ENCODE results near the gene TWF2. TPM values are rescaled to one million over a fixed set of nuclear protein-coding genes. Genes with fewer than 3 reads are reported as not detected.

Gene TWF2
- total RNA-seq, 4 donors from 2014 or later = 45.9 to 105 (median 50.2) TPM

- TF ChIP-seq POLR2A (IDR thresholded peaks at IDR 0.05) (no peak), CTCF (IDR thresholded peaks at IDR 0.05) (no peak)
- Histone ChIP-seq H3K4me3 (no peak overlapping the region), H3K27ac (peak overlapping the region; percentile 39 to 79), H3K36me3 (no peaks in the 10 kb centered on the region), H3K4me1 (peaks cover 4 to 10% of the 10 kb centered on the region in 2 donors), H3K9me3 (no peaks in the 10 kb centered on the region), H3K27me3 (no peaks in the 10 kb centered on the region)
- intact Hi-C loops (cut with DNase I; ENCODE audit: low total_unique reads) = no loop called here
- DNase-seq = peak; percentile 84 to 93
Observed at GRCh38 chr3:52216585-52217408, 22.2 kb downstream of the TWF2 start.

- no peak for DNase-seq
- peaks cover 4 to 6% of the 10 kb centered on the region in 2 donors for H3K4me1 ChIP-seq
- no peak for TF ChIP-seq POLR2A (IDR thresholded peaks at IDR 0.05)
- TF ChIP-seq CTCF (IDR thresholded peaks at IDR 0.05) = no peak
- no peaks in the 10 kb centered on the region for H3K27me3 ChIP-seq
- intact Hi-C loops (cut with DNase I; ENCODE audit: low total_unique reads) = no loop called here
- no peaks in the 10 kb centered on the region for H3K36me3 ChIP-seq
- H3K9me3 ChIP-seq = no peaks in the 10 kb centered on the region
- H3K27ac ChIP-seq = no peak overlapping the region
- H3K4me3 ChIP-seq = no peak overlapping the region
Observed at GRCh38 chr3:52215351-52215750, 23.6 kb downstream of the TWF2 start.

- intact Hi-C loops (cut with DNase I; ENCODE audit: low total_unique reads) = no loop called here
- Histone ChIP-seq H3K27me3 (no peaks in the 10 kb centered on the region), H3K9me3 (no peaks in the 10 kb centered on the region), H3K4me1 (peaks cover 4 to 6% of the 10 kb centered on the region in 2 donors), H3K36me3 (no peaks in the 10 kb centered on the region), H3K27ac (no peak overlapping the region), H3K4me3 (no peak overlapping the region)
- DNase-seq = no peak
- no peak for TF ChIP-seq CTCF (IDR thresholded peaks at IDR 0.05)
- no peak for TF ChIP-seq POLR2A (IDR thresholded peaks at IDR 0.05)
Observed at GRCh38 chr3:52213901-52214300, 25.1 kb downstream of the TWF2 start.

GRCh38 chr3:52213005-52213404 lies 26.0 kb downstream of the TWF2 start:
- no peak for DNase-seq
- no peaks in the 10 kb centered on the region for H3K9me3 ChIP-seq
- intact Hi-C loops (cut with DNase I; ENCODE audit: low total_unique reads) = no loop called here
- no peak overlapping the region for H3K27ac ChIP-seq
- H3K36me3 ChIP-seq = no peaks in the 10 kb centered on the region
- peaks cover 4 to 6% of the 10 kb centered on the region in 2 donors for H3K4me1 ChIP-seq
- H3K27me3 ChIP-seq = no peaks in the 10 kb centered on the region
- no peak overlapping the region for H3K4me3 ChIP-seq
- no peak for TF ChIP-seq POLR2A (IDR thresholded peaks at IDR 0.05)
- no peak for TF ChIP-seq CTCF (IDR thresholded peaks at IDR 0.05)

- Histone ChIP-seq H3K27ac (no peak overlapping the region), H3K4me3 (no peak overlapping the region), H3K9me3 (no peaks in the 10 kb centered on the region), H3K27me3 (no peaks in the 10 kb centered on the region), H3K4me1 (peaks cover under 1 to 2% of the 10 kb centered on the region in 2 donors), H3K36me3 (no peaks in the 10 kb centered on the region)
- TF ChIP-seq POLR2A (IDR thresholded peaks at IDR 0.05) = no peak
- no peak for TF ChIP-seq CTCF (IDR thresholded peaks at IDR 0.05)
- intact Hi-C loops (cut with DNase I; ENCODE audit: low total_unique reads) = no loop called here
- DNase-seq = no peak
Observed at GRCh38 chr3:52211268-52211891, 27.6 kb downstream of the TWF2 start.
